DND-41 (cell line): ENCODE data around the gene TCERG1L.

ENCODE experiments used
- CTCF ChIP-seq: IDR thresholded peaks from 2 replicates; pipeline ENCODE4 v1.5.1; 2012; ENCODE audit warnings: borderline replicate concordance, low read length, moderate library complexity, mild to moderate bottlenecking; ENCODE audit not compliant: poor library complexity, severe bottlenecking; ENCODE audit errors: extremely low read depth
- EZH2 ChIP-seq: IDR thresholded peaks from 3 replicates; pipeline ENCODE4 v1.6.1; 2012; ENCODE audit warnings: borderline replicate concordance, low read depth, mild to moderate bottlenecking, moderate library complexity, low read length, inconsistent platforms; ENCODE audit not compliant: severe bottlenecking

GRCh38 chr10:131134651-131135050, 176.9 kb downstream of the TCERG1L start:
- TF ChIP-seq CTCF (no peak), EZH2 (no peak)
